IPS-11a (cell line): ENCODE results near the gene TXNRD1.
"Not testable (repeated sequence)": the region's sequence is repeated elsewhere in the genome, so short reads cannot be mapped to it uniquely, and the experiment has no call there.

Experiments
- H3K4me3 ChIP-seq: one replicate; pipeline ENCODE4 v1.5.1; 2013; ENCODE audit warnings: low read depth, low read length, control low read depth

Gene TXNRD1

GRCh38 chr12:104320627-104321024 is 105.0 kb downstream of the TXNRD1 start:
- no peak overlapping the region for H3K4me3 ChIP-seq

GRCh38 chr12:104321949-104322348 is 106.4 kb downstream of the TXNRD1 start:
- H3K4me3 ChIP-seq = no peak overlapping the region

GRCh38 chr12:104322533-104322932 is 107.0 kb downstream of the TXNRD1 start:
- not testable (repeated sequence) for H3K4me3 ChIP-seq

- no peak overlapping the region for H3K4me3 ChIP-seq
These were observed 108.3 kb downstream of the TXNRD1 start for GRCh38 chr12:104323899-104324298.

- H3K4me3 ChIP-seq = not testable (repeated sequence)
These were observed 112.7 kb downstream of the TXNRD1 start for GRCh38 chr12:104328278-104328677.

GRCh38 chr12:104328790-104329189 is 113.2 kb downstream of the TXNRD1 start:
- no peak overlapping the region for H3K4me3 ChIP-seq

GRCh38 chr12:104329707-104330532 is 114.3 kb downstream of the TXNRD1 start:
- no peak overlapping the region for H3K4me3 ChIP-seq

GRCh38 chr12:104331376-104331775 is 115.8 kb downstream of the TXNRD1 start:
- H3K4me3 ChIP-seq = no peak overlapping the region

GRCh38 chr12:104332273-104332672 is 116.7 kb downstream of the TXNRD1 start:
- not testable (repeated sequence) for H3K4me3 ChIP-seq

- no peak overlapping the region for H3K4me3 ChIP-seq
These were observed 118.2 kb downstream of the TXNRD1 start for GRCh38 chr12:104333692-104334255.

- no peak overlapping the region for H3K4me3 ChIP-seq
These were observed 119.0 kb downstream of the TXNRD1 start for GRCh38 chr12:104334581-104334980.

GRCh38 chr12:104336115-104336514 is 120.5 kb downstream of the TXNRD1 start:
- H3K4me3 ChIP-seq = no peak overlapping the region

GRCh38 chr12:104337030-104337558 is 121.5 kb downstream of the TXNRD1 start:
- no peak overlapping the region for H3K4me3 ChIP-seq

GRCh38 chr12:104339663-104340062 is 124.1 kb downstream of the TXNRD1 start:
- H3K4me3 ChIP-seq = no peak overlapping the region

- H3K4me3 ChIP-seq = no peak overlapping the region
These were observed 124.6 kb downstream of the TXNRD1 start for GRCh38 chr12:104340177-104340576.

GRCh38 chr12:104340925-104341611 is 125.5 kb downstream of the TXNRD1 start:
- H3K4me3 ChIP-seq = no peak overlapping the region

- no peak overlapping the region for H3K4me3 ChIP-seq
These were observed 126.6 kb downstream of the TXNRD1 start for GRCh38 chr12:104342147-104342546.

- no peak overlapping the region for H3K4me3 ChIP-seq
These were observed 127.2 kb downstream of the TXNRD1 start for GRCh38 chr12:104342635-104343249.

- H3K4me3 ChIP-seq = no peak overlapping the region
These were observed 129.1 kb downstream of the TXNRD1 start for GRCh38 chr12:104344682-104345081.

GRCh38 chr12:104345234-104346066 is 129.9 kb downstream of the TXNRD1 start:
- no peak overlapping the region for H3K4me3 ChIP-seq
